ENCODE measurements around the gene DGKG.

Gene DGKG

DNA sequence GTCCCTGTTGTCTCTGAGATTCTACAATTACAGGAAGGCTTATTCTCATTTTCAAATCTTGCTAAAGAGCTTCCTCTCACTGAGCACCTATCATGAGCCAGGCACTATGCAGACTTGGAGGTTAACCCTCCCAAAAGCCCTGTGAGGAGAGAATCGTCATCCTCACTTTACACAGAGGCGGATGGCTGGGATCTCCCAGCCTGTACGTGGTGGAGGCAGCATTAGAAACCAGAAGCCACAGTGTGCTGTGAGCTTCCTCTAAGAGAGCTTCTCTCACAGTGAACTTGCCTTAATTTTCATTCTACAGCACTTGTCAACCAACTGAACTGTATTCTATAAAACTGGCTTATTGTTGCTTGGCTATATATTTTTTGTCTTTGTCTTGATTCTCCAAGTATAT is 6.1 kb upstream of the DGKG start:
- no peak for DNase-seq (ENCODE audit: low read depth)
- TF ChIP-seq, protein P1, sequence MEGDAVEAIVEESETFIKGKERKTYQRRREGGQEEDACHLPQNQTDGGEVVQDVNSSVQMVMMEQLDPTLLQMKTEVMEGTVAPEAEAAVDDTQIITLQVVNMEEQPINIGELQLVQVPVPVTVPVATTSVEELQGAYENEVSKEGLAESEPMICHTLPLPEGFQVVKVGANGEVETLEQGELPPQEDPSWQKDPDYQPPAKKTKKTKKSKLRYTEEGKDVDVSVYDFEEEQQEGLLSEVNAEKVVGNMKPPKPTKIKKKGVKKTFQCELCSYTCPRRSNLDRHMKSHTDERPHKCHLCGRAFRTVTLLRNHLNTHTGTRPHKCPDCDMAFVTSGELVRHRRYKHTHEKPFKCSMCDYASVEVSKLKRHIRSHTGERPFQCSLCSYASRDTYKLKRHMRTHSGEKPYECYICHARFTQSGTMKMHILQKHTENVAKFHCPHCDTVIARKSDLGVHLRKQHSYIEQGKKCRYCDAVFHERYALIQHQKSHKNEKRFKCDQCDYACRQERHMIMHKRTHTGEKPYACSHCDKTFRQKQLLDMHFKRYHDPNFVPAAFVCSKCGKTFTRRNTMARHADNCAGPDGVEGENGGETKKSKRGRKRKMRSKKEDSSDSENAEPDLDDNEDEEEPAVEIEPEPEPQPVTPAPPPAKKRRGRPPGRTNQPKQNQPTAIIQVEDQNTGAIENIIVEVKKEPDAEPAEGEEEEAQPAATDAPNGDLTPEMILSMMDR (IDR thresholded peaks at IDR 0.05; ENCODE audit: insufficient read depth, low read depth, low read length, missing control alignments): no peak
- H3K4me3 ChIP-seq (ENCODE audit: low read depth, low read length): no peak overlapping the region

DNA sequence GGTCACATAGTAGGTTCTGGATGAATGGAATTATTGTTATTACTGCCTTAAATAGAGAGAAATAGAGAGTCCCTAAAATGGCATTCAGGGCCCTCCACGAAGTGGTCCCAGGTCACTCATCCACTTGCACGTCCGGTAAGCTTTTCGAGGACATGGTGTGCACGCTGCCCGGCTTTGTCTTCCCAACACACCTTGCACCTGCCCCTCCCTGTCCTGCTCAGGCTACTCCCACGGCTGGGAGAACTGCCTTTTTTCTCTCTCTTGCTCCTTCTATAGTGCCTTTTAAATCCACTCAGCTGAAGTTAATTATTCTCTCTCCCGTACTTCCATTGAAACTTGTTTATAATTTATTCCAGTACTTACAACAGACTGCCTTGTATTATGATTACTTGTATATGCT is 5.6 kb upstream of the DGKG start:
- H3K4me3 ChIP-seq (ENCODE audit: low read depth, low read length): no peak overlapping the region
- TF ChIP-seq, protein P1 (IDR thresholded peaks at IDR 0.05; ENCODE audit: insufficient read depth, low read depth, low read length, missing control alignments): no peak
- DNase-seq (ENCODE audit: low read depth): no peak

DNA sequence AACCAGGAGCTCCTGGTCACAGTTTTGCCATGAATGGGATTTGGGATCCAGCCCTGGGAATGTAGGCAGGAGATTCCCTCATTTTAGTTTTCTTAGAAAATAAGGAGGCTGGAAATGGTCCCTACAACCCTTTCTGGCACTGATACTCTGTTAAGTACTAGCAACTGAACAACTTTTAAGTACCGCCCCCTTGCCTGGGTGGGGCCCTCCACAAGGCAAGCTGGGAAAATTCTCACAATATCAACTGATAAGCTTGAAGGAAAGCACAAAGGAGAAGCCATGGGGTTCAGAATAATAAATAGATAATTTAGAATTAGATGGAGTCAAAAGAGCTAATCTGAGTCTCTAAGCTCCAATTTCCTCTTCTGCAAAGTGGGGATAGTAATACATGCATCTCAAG is 4.2 kb upstream of the DGKG start:
- H3K4me3 ChIP-seq (ENCODE audit: low read depth, low read length): no peak overlapping the region
- TF ChIP-seq, protein P1 (IDR thresholded peaks at IDR 0.05; ENCODE audit: insufficient read depth, low read depth, low read length, missing control alignments): no peak
- DNase-seq (ENCODE audit: low read depth): no peak

DNA sequence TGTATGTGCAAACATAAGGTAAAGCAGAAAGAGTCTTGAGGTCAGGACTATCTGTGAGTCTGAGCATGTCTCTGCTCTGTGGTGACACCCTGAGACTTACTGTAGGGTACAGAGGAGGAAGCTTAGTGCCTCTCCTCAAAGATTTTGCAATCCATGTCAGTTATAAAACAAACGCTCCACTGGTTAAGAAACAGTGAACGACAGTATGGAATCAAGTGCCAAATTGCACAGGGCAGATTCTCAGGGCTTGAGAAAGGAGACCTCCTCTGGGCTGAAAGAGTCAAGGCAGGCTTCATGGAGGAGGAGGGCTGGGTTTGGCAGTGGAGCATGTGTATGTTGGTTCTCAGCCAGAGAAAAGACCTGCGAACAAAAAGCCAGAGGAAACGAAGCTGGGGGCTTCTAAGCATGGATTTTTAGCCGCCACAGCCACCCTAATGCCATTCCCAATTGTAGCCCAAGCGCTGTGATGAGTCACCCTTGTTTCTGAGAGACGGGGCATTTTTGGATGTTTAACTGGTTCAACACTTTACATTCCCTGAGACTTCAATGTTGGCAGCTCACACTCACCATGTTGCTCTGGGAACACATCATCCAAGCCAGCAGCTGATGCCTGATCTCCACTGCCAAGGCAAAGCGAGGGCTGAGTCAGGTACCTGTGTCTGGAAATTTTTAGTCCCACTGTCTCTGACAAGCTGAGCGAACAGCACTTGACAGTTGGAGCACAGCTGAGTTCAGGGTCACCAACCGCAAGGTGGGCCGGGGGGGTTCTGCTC is 3.4 kb upstream of the DGKG start:
- no peak for DNase-seq (ENCODE audit: low read depth)
- TF ChIP-seq, protein P1 (IDR thresholded peaks at IDR 0.05; ENCODE audit: insufficient read depth, low read depth, low read length, missing control alignments): no peak
- H3K4me3 ChIP-seq (ENCODE audit: low read depth, low read length): no peak overlapping the region

DNA sequence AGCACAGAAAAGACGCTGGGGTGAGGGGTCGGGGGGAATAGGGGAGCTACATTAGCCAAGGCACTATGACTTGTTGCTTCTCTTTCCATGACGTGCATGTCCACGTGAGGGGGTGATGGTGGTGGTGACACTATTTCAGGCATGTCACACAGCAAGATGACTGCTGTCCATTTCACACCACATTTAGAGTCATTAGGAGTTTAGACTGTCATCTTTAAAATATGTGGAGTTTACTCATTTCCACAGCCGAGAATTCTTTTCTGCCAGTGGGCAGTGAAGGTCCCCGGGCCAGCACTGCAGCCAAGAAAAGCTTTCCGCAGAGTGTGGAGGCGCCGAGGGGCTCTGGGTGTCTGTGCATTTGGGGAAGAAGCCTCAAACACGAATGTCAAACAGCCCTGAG is 954 bp upstream of the DGKG start:
- no peak overlapping the region for H3K4me3 ChIP-seq (ENCODE audit: low read depth, low read length)
- DNase-seq (ENCODE audit: low read depth): no peak
- TF ChIP-seq, protein P1 (IDR thresholded peaks at IDR 0.05; ENCODE audit: insufficient read depth, low read depth, low read length, missing control alignments): no peak

DNA sequence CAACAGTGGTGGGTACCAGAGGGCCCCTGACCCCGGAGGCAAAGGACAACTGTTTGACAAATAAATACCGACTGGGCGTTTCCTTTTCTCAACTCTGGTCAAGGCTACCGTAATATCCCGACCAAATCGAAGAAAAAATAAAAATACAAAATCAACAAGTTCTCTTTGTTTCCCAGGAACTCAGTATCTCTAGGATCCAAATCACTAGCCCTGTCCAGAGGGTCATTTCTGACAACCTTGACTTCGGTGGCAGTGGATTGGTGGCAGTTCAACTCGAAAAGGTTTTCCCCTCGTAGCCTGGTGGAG is 456 bp upstream of the DGKG start:
- no peak overlapping the region for H3K4me3 ChIP-seq (ENCODE audit: low read depth, low read length)
- TF ChIP-seq, protein P1 (IDR thresholded peaks at IDR 0.05; ENCODE audit: insufficient read depth, low read depth, low read length, missing control alignments): no peak
- no peak for DNase-seq (ENCODE audit: low read depth)

DNA sequence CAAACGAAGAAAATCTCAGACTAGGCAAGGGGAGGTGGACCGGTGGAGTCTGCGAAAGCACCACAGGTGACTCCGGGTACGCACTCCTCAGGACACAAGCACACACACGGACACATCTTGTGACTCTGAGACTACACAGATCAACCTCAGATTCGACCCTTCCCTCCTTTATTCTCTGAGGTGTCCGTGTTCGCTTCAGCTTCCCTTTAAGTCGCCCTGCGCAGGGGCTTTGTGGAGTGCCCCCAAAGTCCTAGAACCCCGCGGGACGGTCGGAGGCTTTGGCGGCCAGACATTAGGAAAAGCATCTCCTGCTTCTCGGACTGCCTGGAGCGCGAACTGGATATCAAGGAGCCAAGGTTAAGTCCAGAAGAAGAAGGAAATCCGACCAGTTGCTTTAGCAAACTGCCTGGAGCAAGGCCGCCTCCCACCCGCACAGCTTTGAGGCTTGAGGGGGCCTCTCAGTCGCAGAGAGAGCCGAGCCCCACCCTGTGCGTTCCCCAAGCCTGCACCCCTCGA is 730 bp downstream of the DGKG start:
- TF ChIP-seq, protein P1 (IDR thresholded peaks at IDR 0.05; ENCODE audit: insufficient read depth, low read depth, low read length, missing control alignments): no peak
- no peak for DNase-seq (ENCODE audit: low read depth)
- no peak overlapping the region for H3K4me3 ChIP-seq (ENCODE audit: low read depth, low read length)
